K562 (cell line): ENCODE results near the gene TAC3.
A peak's percentile ranks its signal among the peaks of the same experiment; 100 is the strongest.

Experiments
- EZH2 ChIP-seq: IDR thresholded peaks from 2 replicates; pipeline ENCODE4 v1.6.1; 2012; ENCODE audit warnings: low read depth, mild to moderate bottlenecking, inconsistent platforms, low read length, borderline replicate concordance
- GATA2 ChIP-seq: sonication (generic); formaldehyde crosslinking; IDR thresholded peaks from 2 replicates; pipeline ENCODE4 v1.4.0; 2020; ENCODE audit warnings: mild to moderate bottlenecking, missing genetic modification reagents
- LEF1 ChIP-seq: fragments of 450-650 bp; IDR thresholded peaks from 2 replicates; pipeline ENCODE4 v1.6.1; 2016; ENCODE audit warnings: mild to moderate bottlenecking
- PCBP2 ChIP-seq: fragments of 200-400 bp; formaldehyde crosslinking; IDR thresholded peaks from 2 replicates; pipeline ENCODE4 v1.6.1; 2018; ENCODE audit warnings: low read length, low read depth, mild to moderate bottlenecking, moderate library complexity; ENCODE audit not compliant: poor library complexity, severe bottlenecking
- POLR3A ChIP-seq: IDR thresholded peaks from 2 replicates; pipeline ENCODE4 v1.6.1; 2011; ENCODE audit warnings: borderline replicate concordance, mild to moderate bottlenecking, moderate library complexity; ENCODE audit not compliant: insufficient read length, insufficient read depth; ENCODE audit errors: extremely low read depth
- RBFOX2 ChIP-seq: fragments of 200-400 bp; formaldehyde crosslinking; IDR thresholded peaks from 2 replicates; pipeline ENCODE4 v1.6.1; 2017; ENCODE audit warnings: low read depth, mild to moderate bottlenecking, low read length, moderate library complexity
- REST ChIP-seq, 2 experiments: fragments of 450-650 bp; formaldehyde crosslinking in 1 of 2; IDR thresholded peaks; 2 replicates each; pipeline versions ENCODE4 v1.4.0 to v1.6.1; 2014 to 2020; ENCODE audit warnings: mild to moderate bottlenecking in 2 of 2, borderline replicate concordance in 1 of 2, low read depth in 1 of 2
- SIN3A ChIP-seq, 2 experiments: fragments of 150-350 bp in 1 of 2; IDR thresholded peaks; 2 replicates each; pipeline ENCODE4 v1.6.1; 2011 to 2016; ENCODE audit warnings: borderline replicate concordance in 2 of 2, low read depth in 2 of 2, low read length in 2 of 2, mild to moderate bottlenecking in 2 of 2, moderate library complexity in 2 of 2; ENCODE audit not compliant: control insufficient read depth in 1 of 2
- SMARCB1 ChIP-seq: IDR thresholded peaks from 2 replicates; pipeline ENCODE4 v1.6.1; 2011; ENCODE audit warnings: improper control_type of control experiment, low read depth; ENCODE audit not compliant: insufficient read length
- ZNF174 ChIP-seq: fragments of 250-450 bp; sonication (Bioruptor Pico); IDR thresholded peaks from 2 replicates; pipeline ENCODE4 v1.4.0; 2020; ENCODE audit warnings: mild to moderate bottlenecking

- TF ChIP-seq PCBP2 (no peak), EZH2 (no peak), LEF1 (no peak), RBFOX2 (0 out of 2 replicates have a peak, but pooled peaks have one; percentile 29), POLR3A (no peak), SIN3A (IDR thresholded peaks at IDR 0.05; ENCODE audit: borderline replicate concordance in 2 of 2, control insufficient read depth in 1 of 2, low read depth in 2 of 2, low read length in 2 of 2) (peak in 1 of 2 experiments; percentile 56; a peak in 1 of 4 replicates), REST (IDR thresholded peaks at IDR 0.05; ENCODE audit: borderline replicate concordance) (no peak), REST (CRISPR knock-in tag; IDR thresholded peaks at IDR 0.05; ENCODE audit: low read depth) (no peak), SMARCB1 (no peak), GATA2 (CRISPR knock-in tag) (no peak), ZNF174 (CRISPR knock-in tag) (no peak)
These were observed 10.9 kb upstream of the TAC3 start for GRCh38 chr12:57027011-57027804.
